Activated CD8-positive, alpha-beta T cell treated with anti-CD3 and anti-CD28 coated beads for 36 hours (primary cell): ENCODE measurements around the gene PLXNB2. TPM values are rescaled to one million over a fixed set of nuclear protein-coding genes. Genes with fewer than 3 reads are reported as not detected.

Experiments used
- ATAC-seq: fragments of 200-7000 bp; cut with Tn5 transposase; one replicate; pipeline ENCODE4 v1.10.0; 2021; ENCODE audit warnings: mild to moderate bottlenecking, moderate library complexity
- CTCF ChIA-PET: fragments of 350-600 bp; sonication (Branson Sonifier 250); formaldehyde crosslinking; loops from one replicate; lab custom pipeline; 2021; ENCODE audit warnings: antibody characterized with exemption; lab: Charles Lee
- POLR2A ChIA-PET: fragments of 350-600 bp; sonication (Branson Sonifier 250); formaldehyde crosslinking; loops from one replicate; lab custom pipeline; 2021; ENCODE audit warnings: antibody characterized with exemption; lab: Charles Lee
- DNase-seq: peaks from one replicate; pipeline ENCODE4 v3.0.0-alpha.2; 2020
- H3K27ac Mint-ChIP-seq: one replicate; pipeline ENCODE4 v1.8.0; 2021; ENCODE audit warnings: mild to moderate bottlenecking, mixed read lengths
- H3K27me3 Mint-ChIP-seq: one replicate; pipeline ENCODE4 v1.8.0; 2021; ENCODE audit warnings: mixed read lengths
- H3K36me3 Mint-ChIP-seq: one replicate; pipeline ENCODE4 v1.8.0; 2021; ENCODE audit warnings: low read depth, mixed read lengths
- H3K4me1 Mint-ChIP-seq: one replicate; pipeline ENCODE4 v1.8.0; 2021; ENCODE audit warnings: low read depth, mixed read lengths
- H3K4me3 Mint-ChIP-seq: one replicate; pipeline ENCODE4 v1.8.0; 2021; ENCODE audit warnings: mild to moderate bottlenecking, moderate library complexity, mixed read lengths
- H3K9me3 Mint-ChIP-seq: one replicate; pipeline ENCODE4 v1.8.0; 2021; ENCODE audit warnings: mixed read lengths
- intact Hi-C: fragments of 100-400 bp; cut with micrococcal nuclease; formaldehyde crosslinking; loops from one replicate; pipeline ENCODE4 v1.10.0; 2022
- total RNA-seq, 2 experiments: library from RNA; stranded (reverse); gene quantifications; one replicate each; pipeline ENCODE4 v1.2.3, GENCODE V29; 2021
- TF ChIP-seq, protein P1 (sequence below): fragments of 200-600 bp; IDR thresholded peaks from one replicate; pipeline ENCODE4 v1.8.0; 2022; ENCODE audit warnings: antibody characterized with exemption, mild to moderate bottlenecking

Gene PLXNB2
- total RNA-seq, 2 experiments from 2014 or later: 22.1 to 26.4 TPM

GRCh38 chr22:50320671-50321325 lies 13.4 kb upstream of the PLXNB2 start:
- no peaks in the 10 kb centered on the region for H3K9me3 Mint-ChIP-seq
- H3K27me3 Mint-ChIP-seq: peaks cover 5% of the 10 kb centered on the region

DNA sequence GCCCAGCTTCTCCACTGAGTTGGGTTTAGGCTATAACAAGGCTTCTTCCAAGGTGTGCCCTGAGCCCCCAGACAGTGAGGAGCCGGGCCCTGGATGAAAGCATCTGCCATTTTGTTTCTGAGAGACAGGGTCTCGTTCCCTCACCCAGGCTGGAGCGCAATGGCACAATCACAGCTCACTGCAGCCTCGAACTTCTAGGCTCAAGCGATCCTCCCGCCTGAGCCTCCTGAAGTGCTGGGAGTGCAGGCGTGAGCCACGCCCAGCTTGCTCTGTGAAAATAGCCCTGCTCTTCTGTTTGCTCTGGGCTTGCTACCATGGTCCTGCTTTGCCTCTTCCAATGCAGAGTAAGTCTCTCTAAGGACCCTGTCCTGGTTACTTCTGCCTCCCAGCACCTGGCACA lies 12.7 kb upstream of the PLXNB2 start:
- peaks cover 5% of the 10 kb centered on the region for H3K27me3 Mint-ChIP-seq
- ChIA-PET CTCF (interaction anchor here (1.3 kb wide), 1 partner anchor 68 kb away, joined by 5 read pairs; no protein-coding TSS in a partner anchor), POLR2A (interaction anchor here (1.5 kb wide), 1 partner anchor 13 kb away, joined by 6 read pairs; the partner anchor contains the start of gene PLXNB2)
- no peak overlapping the region for H3K4me3 Mint-ChIP-seq
- H3K27ac Mint-ChIP-seq: no peak overlapping the region
- ATAC-seq (no peak), DNase-seq (no peak)
- peaks cover 3% of the 10 kb centered on the region for H3K4me1 Mint-ChIP-seq
- TF ChIP-seq, protein P1, sequence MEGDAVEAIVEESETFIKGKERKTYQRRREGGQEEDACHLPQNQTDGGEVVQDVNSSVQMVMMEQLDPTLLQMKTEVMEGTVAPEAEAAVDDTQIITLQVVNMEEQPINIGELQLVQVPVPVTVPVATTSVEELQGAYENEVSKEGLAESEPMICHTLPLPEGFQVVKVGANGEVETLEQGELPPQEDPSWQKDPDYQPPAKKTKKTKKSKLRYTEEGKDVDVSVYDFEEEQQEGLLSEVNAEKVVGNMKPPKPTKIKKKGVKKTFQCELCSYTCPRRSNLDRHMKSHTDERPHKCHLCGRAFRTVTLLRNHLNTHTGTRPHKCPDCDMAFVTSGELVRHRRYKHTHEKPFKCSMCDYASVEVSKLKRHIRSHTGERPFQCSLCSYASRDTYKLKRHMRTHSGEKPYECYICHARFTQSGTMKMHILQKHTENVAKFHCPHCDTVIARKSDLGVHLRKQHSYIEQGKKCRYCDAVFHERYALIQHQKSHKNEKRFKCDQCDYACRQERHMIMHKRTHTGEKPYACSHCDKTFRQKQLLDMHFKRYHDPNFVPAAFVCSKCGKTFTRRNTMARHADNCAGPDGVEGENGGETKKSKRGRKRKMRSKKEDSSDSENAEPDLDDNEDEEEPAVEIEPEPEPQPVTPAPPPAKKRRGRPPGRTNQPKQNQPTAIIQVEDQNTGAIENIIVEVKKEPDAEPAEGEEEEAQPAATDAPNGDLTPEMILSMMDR: no peak
- no peaks in the 10 kb centered on the region for H3K9me3 Mint-ChIP-seq
- intact Hi-C loops: no loop called here
- H3K36me3 Mint-ChIP-seq: no peaks in the 10 kb centered on the region

More at GRCh38 chr22:50320671-50321325, 13.4 kb upstream of the PLXNB2 start:
- ChIA-PET POLR2A (interaction anchor here (0.6 to 1.5 kb wide), 2 partner anchors 14 to 502 kb away, joined by 4 to 6 read pairs; partner anchors contain the start of gene PLXNB2), CTCF (interaction anchor here (1.3 kb wide), 2 partner anchors 45 to 69 kb away, joined by 5 to 7 read pairs; no protein-coding TSS in a partner anchor)
- Mint-ChIP-seq H3K27ac (no peak overlapping the region), H3K4me3 (no peak overlapping the region), H3K36me3 (no peaks in the 10 kb centered on the region), H3K4me1 (no peaks in the 10 kb centered on the region)
- intact Hi-C loops: no loop called here
- no peak for DNase-seq
- no peak for ATAC-seq
- TF ChIP-seq, protein P1: no peak

DNA sequence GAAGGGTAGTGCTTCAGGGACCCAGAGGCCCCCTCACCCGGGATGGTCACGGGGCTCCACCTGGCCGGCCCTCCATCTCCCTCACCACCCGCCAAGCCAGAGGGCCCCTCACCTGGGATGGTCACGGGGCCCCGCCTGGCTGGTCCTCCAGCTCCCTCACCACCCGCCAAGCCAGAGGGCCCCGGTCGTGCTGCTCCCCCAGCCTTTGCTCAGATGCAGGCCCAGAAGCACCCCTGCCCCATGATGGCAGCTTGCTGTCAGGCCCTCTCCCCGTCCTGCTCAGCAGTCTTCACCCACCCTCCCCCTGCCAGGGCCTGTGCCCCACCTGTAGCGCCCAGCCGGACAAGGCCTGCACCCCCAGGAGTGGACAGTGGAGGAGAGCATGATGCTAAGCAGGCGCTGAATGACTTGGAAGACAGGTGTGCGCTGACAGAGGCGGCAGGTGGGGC lies 12.1 kb upstream of the PLXNB2 start:
- ChIA-PET POLR2A (interaction anchor here (1.5 kb wide), 1 partner anchor 12 kb away, joined by 6 read pairs; the partner anchor contains the start of gene PLXNB2), CTCF (no interaction called here)
- Mint-ChIP-seq H3K36me3 (no peaks in the 10 kb centered on the region), H3K4me1 (peaks cover 5% of the 10 kb centered on the region), H3K9me3 (no peaks in the 10 kb centered on the region), H3K27me3 (no peaks in the 10 kb centered on the region), H3K4me3 (no peak overlapping the region), H3K27ac (no peak overlapping the region)
- DNase-seq: no peak
- intact Hi-C loops: no loop called here
- TF ChIP-seq, protein P1: no peak
- ATAC-seq: no peak

- no peak for DNase-seq
- TF ChIP-seq, protein P1: no peak
- no peaks in the 10 kb centered on the region for H3K9me3 Mint-ChIP-seq
- H3K4me1 Mint-ChIP-seq: peaks cover 8% of the 10 kb centered on the region
- no peaks in the 10 kb centered on the region for H3K27me3 Mint-ChIP-seq
- ChIA-PET CTCF (no interaction called here), POLR2A (no interaction called here)
- no peak overlapping the region for H3K27ac Mint-ChIP-seq
- H3K36me3 Mint-ChIP-seq: no peaks in the 10 kb centered on the region
- intact Hi-C loops: no loop called here
- ATAC-seq: no peak
- no peak overlapping the region for H3K4me3 Mint-ChIP-seq
Observed at GRCh38 chr22:50318698-50319411, 11.4 kb upstream of the PLXNB2 start.

- CTCF ChIA-PET: no interaction called here
- Mint-ChIP-seq H3K4me1 (peaks cover 8% of the 10 kb centered on the region), H3K27me3 (no peaks in the 10 kb centered on the region), H3K9me3 (no peaks in the 10 kb centered on the region), H3K4me3 (no peak overlapping the region), H3K36me3 (no peaks in the 10 kb centered on the region), H3K27ac (no peak overlapping the region)
- DNase-seq (no peak), ATAC-seq (no peak)
- TF ChIP-seq, protein P1: no peak
- POLR2A ChIA-PET: interaction anchor here (2.6 kb wide), 1 partner anchor 8 kb away, joined by 8 read pairs; the partner anchor contains the start of gene DENND6B
- intact Hi-C loops: no loop called here
Observed at GRCh38 chr22:50318356-50318697, 10.9 kb upstream of the PLXNB2 start.
